ENCODE measurements around the gene LRRC27.

Gene LRRC27

DNA sequence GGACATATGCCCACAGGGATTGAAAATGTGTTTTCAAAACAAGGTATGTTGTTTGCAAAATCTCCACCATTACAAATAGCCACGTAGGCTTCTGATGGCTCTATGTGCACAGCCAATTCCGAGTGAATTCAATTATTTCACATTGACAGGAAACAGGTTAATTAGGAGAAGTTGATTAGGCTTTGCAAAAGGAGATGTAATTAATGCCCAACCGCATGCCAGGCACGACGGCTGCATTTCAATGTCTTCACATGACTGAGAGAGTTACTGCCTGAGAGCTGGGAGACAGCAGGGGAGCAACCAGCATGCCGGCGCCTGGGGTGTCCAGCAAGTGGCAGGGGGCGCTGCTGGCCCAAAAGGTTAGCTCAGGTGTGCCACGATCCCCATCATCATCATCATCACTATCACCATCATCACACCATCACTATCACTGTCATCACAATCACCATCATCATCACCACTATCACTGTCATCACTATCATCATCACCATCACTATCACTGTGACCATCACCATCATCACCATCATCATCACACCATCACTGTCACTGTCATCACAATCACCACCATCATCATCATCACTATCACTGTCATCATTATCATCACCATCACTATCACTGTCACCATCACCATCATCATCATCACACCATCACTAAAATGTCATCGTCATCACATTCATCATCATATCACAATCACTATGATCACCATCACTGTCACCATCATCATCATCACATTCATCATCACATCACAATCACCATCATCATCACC lies 95.2 kb downstream of the LRRC27 start:
- no peak for DNase-seq (ENCODE audit: low read depth)

GRCh38 chr10:132427939-132428367 lies 96.0 kb downstream of the LRRC27 start:
- no peak for DNase-seq (ENCODE audit: low read depth)

- DNase-seq (ENCODE audit: low read depth) = no peak
Observed at GRCh38 chr10:132428486-132428995, 96.5 kb downstream of the LRRC27 start.
